ENCODE measurements around the gene NAV2.

Gene NAV2

DNA sequence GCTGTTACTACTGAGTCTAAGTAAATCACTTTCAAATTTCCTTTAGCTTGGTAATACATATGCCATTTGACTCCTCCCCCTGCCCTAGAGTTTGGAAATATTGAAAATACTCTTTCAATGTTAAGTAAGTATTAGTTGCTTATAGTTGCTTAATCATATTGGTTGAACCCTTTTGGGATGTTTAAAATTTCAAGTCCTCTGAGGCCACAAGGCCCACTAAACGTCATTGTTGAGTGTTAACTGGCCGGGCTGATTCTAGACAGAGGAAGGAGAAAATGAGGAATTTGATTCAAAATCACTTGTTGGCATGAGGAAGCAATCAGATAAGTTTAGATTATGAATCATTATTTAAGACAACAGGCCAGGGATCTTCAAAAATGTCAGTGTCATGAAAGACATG is 8.5 kb downstream of the NAV2 start:
- DNase-seq, result no peak

DNA sequence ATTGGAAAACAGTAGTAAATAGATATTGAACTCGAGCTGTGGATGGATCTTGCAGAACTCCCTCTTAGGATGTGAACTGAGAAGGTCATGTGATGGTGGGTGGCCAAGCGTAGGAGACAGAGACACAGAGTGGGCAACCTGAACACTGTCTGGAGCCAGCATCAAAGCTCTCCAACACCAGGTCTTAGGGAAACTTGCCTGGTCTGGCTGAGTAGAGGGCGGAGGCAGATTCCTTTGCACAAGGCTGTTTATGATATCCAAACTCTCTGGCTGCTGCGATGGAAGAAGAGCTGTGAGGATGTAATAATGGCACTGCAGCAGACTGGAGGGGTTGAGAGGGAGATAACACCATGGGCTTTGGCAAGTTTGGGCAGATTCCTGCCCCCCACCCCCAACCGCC is 10.1 kb downstream of the NAV2 start:
- no peak for DNase-seq

DNA sequence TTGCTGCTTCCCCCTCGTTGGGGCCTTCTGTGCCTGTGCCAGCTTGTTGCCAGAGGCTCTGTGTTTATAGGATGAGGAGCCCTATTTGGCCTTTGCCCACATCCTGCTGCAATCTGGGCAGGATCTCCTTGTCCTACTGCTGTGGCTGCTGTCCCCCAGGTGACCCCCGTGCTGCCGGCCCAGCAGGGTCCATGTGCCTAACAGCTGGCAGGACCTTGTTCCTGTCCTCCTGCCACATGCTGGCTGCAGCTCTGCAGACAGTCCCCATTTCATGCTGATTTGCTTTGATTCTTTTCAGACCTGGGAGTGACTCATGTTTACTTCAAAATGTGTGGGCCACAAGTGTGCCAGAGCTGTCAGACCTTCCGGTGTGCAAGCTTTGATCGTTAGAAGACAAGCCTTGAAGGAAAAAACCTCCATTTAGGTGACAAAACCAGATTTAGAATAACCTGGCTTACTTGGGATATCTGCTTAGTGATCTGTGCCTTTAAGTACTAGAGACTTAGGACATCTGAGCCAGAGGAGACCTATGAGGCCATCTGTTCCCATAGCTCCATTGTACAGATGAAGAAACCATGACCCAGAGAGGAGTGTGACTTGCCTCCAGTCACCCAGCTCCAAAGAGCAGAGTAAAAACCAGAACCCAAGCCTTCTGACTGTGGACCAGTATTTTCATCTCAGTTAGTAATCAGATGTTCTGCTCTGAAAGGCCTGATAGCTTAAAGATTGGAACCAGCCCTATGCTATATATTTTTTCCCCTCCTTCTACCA is 11.1 kb downstream of the NAV2 start:
- peak; percentile 34 for DNase-seq

DNA sequence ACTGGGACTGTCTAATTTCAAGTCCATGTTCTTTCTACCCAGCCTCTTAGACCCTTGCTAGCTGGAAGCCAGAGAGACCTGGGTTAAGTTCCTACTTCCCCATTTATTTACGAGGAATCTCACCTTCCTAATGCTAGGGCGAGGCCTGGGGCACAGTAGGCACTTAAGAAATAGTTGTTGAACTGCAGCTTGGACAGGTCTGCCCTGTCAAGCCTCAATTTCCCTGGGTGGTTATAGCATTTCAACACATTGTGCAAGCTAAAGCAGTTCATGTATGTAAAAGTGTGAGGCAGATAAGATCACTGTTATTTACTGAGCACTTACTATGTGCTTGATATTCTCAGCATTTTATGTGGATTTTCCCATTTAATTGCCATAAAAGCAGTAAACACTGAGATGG is 12.1 kb downstream of the NAV2 start:
- no peak for DNase-seq

DNA sequence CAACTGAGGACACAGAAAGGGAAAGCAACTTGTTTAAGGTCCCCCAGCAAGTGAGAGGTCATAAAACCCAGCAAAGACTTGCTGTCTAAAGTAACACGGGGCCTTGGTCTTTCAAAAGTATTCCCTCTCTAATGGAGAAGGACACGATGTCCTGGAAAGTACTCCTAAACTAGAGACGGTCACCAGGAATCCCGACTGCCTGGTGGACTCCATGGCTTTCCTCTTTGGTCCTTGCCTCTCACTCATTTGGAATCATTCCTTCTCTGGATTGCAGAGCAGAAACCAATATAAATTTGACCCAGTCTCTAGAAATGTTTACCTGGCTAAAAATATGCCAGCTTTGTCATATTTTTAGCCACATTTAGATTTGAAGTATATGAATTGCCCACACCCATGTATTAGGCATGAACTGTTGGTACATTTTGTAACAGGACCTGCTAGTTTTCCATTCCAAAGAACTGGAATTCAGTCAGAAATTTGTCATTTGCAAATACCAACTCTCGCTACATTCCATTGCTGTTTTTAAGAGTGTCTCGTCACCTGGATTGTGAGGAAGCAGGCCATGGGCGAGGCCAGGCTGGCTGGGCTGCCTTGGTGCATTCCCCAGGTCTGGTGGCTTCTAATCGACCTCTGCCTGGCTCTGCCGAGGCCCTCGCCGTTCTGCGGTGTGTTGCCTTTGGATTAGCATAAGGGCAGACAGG is 12.9 kb downstream of the NAV2 start:
- DNase-seq, result no peak

DNA sequence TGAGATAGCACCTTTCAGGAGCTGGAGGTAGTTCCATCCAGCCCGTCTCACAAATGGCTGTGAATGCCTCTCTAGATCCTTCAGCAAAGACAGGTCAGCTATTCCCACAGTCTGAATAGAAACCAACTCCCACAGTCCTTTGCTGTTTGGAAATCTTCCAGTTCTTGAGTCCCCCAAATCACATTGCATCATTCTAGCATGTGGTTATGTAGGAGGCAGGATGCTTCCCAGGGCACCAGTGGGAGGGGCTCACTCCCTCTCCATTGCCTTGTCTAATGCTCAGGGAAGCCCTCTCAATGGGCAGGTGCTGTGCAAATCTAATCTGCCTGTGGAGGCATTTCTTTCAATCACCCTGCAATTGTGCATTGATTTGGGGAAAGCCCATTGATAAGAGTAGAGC is 14.6 kb downstream of the NAV2 start:
- DNase-seq, result no peak

DNA sequence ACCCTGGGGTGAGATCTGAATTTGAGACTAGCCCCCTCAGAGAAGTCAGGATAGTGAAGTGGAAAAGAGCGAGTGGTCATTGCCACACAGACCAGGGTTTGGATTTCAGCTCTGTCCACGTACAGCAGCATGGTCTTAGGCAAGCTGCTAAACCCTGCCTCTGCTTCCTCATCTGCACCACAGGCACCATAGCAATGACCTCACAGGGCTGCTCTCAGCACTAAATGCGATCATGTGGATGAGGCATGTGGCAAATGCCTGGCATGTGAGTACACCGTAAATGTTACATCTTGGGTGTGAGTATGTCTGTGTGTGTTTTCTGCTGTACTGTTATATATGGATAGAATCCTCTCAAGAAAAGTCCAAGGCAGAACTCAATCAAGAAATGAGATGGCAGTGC is 15.8 kb downstream of the NAV2 start:
- no peak for DNase-seq

DNA sequence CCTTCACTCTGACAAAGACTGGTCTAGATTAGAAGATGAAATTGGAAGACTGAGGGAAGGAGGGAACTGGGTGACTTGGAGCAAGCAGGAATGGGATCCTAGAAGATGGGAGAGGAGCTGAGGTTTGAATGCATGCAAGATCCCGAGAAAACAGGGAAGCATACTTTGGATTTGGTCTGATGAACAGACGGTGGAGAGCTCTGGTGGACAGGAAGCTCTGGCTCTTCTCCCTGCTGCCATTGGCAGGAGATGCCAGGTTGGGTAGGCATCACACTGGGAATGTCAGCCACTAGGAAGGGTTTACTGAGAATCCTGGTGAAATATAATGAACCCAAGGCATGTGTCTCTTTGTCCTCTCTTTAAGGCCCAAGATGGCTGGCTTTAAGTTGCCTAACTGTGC is 16.5 kb downstream of the NAV2 start:
- DNase-seq, result no peak

DNA sequence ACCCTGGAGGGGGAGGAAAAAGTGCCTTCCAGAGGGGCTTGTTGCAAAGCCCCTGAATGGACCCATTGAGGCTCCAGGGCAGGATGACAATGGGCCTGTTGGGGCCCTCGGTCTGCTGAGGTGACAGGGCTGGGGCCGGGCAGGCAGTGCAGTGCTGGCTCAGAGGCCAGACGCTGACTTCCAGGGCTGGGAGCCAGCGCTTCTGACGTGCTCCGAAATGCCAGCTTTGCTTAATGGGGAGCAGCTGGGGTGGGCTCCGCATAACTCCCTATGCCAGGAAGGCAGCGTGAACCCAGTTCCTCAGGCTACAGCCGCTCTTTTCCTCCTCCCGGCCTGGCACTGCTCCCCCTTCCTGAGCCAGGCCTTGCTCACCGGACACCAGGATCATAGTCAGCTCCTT is 17.7 kb downstream of the NAV2 start:
- DNase-seq, result no peak

DNA sequence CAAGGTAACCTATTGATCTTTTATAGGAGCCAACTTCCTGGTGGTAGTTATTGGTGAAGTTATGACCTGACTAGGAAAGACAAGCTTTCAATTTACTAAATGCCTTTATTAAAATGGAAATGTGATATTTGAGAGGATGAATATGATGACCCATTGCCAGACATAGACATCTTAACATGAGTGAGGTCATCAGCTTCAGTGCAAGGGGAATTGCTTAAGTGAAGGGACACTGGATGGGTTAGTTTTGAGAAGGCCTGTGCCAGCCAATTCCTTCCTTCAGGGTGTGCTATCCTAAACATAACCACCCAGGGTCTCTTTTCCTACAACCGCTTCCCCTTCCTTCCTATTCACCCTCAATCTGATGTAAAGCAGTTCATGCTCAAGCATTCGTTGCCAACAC is 21.5 kb downstream of the NAV2 start:
- no peak for DNase-seq

DNA sequence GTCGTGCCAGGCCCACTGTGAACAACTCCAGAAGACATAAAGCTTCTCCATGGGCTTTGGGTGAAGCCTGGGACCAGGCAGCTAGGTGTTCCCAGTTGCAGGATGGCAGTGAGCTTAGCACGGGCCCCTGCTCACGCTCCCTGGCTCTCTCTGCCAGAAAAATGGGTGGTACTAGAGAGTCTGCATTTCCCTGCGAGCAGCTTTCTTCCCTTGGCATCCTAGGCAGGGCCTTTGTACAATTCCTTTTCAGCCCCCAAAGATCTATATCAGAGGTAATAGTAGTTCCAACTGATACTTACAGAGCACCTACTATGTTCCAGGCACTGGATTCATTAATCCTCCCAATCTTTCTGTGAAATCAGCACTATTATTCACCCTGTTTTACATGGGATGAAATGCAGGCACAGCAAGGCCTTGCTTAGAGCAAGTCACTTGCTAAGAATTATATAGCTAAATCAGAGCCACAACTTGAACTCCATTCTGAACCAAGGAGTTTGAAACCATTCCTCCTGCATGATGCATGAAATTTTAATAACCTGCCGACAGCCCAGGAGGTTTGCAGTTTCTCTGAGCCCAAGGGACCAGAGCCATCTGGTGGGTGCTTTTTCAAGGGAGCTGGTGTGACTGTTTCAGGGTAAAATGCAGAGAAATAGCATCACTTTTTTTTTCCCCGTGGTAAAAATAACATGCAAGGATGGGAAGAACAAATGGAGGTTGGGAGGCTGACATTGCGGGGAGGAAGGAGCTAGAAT is 22.7 kb downstream of the NAV2 start:
- no peak for DNase-seq

DNA sequence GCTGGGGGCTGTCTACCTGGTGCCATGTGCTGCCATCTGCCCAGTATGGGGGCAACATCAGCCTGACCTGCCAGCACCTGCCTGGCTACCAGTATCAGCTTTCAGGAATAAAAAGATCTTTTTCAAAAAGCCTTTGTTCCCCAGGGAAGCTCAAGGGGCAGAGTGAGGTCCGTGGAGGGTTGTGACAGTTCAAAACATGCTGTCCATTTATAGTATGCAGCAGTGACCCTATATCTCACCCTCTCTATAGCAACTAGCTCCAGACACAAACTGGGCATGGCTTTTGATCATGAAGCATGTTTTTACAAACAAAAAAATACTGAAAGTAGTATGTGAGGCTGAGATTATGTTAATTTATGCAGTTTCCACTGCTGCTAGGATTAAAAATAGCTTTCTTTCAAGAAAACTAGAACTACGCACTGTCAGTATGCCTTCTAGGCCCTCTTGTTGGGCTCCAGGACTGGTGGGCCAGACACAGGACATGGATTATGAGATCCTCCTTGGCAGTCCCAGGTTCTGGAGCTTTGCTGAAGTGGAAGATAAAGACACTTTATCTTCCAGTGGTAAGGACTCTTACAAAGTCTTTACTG is 23.4 kb downstream of the NAV2 start:
- no peak for DNase-seq

DNA sequence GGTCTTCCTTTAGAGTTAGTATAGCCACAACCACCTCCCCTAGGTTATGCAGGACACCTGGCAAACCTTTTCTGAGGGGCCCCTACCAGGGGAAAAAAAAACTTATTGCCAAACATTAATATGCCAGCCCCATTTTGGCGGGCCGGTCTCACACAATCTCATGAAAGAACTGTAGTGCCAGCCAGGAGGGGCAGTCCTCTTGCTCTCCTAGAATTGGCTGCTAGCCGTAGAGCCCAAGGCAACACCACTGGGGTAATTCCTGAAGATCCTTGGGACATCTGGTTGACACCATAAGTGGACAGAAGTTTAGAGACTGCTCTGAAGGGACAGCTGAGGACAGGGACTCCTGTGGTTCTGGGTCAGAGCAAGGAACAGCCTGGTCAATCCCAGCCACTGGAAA is 24.2 kb downstream of the NAV2 start:
- no peak for DNase-seq

DNA sequence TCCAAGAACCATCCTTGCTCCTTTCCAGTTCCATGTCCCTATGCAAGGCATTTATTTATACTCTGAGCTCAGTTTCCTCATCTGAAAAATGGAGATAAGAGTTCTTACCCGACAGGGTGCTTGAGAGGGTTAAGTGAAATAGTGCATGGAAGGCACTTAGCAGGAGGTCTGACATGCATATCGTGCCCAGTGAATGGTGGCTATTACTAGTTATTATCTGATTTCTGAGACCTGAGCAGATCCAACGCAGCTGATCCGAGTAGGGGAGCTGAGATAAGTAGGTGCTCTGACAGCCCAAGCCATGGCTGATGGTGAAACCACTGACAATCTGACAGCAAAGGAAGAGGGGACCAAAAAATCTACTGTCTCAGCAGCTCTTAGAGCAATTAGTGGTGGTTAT is 24.9 kb downstream of the NAV2 start:
- DNase-seq, result no peak

DNA sequence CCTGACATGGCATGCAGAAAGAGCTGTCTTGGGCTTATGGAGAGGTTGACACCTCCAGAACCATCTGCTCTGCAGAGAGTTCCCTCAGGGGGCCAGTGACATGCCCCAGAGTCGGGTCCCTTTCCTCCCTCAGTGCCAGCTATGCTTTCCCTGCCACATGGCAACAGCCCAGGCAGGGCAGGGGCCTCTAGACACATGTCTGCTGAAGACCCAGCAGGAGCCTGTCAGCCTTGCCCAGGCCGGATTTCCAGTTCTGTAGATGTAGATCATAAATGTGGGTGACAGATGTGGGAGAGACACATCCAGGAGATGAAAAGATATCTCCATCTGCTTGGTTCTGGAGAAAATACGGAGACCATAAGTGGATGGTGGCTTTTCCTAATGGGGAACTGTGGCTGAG is 25.5 kb downstream of the NAV2 start:
- no peak for DNase-seq

DNA sequence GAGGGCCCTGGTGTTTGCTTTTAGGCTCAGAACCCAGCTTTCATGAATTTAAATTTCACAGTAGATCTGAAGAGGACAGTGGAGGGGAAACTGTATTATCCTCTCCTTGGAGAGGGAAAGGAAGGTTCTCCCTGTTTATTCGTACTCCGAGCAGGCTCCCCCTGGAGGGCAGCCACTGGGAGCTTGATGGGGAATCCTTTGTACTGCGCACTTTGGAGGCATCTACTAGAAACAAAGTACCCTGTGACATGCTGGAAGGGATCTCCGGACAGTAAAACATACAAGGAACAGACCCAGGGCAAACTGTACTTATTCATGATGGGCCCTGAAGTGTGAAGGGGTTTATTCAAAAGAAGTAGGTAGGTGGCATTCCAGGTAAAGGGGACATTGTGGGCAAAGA is 27.2 kb downstream of the NAV2 start:
- no peak for DNase-seq

DNA sequence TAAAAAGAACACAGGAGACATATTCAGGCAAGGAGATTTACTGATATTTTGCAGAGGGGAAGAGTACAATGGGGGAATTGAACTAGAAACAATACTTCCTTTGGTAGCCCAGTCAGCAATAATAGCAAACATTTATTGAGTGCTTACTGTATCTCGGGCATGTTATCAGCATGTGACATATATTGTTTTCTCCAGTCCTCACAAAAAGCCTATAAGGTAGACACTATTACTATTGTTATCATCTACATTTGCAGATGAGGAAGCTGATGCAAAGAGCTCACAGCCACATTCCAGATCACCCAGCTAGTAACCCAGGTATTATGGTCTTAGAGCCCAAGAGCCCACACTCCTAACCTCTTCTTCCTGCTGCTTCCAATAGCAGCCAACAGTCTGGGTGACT is 27.9 kb downstream of the NAV2 start:
- no peak for DNase-seq

DNA sequence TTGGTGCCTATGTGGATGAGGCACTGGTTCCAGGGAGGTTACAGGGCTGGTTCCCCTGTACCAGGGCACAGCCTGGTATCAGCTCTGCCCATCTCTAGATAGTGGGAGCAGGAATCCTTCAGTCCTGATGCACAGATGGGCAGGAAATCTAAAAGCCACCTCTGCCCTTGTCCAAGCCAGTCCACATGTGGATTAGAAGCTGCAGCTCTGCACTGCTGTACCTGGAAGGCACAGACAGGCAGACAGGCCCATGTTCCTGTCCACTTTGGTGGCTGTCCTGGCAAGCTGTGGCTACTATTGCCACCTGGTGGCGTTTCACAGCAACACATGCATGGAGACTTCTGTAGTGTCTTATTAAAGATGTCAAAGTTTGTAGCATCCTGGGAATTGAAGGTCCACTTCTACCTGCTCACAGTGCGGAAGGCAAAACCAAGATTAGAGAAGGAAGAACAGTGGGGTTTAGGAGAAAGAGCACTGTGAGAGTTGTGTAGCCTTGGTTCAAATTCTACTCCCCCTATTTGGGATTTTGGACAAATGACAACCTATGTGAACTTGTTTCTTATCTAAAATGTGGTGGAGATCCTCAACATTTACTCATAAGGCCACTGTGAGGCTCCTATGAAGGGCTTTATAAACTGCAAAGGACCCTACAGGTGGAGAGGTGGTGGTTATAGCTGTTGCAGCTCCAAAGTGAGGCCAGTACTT is 30.1 kb downstream of the NAV2 start:
- DNase-seq, result peak; percentile 58

DNA sequence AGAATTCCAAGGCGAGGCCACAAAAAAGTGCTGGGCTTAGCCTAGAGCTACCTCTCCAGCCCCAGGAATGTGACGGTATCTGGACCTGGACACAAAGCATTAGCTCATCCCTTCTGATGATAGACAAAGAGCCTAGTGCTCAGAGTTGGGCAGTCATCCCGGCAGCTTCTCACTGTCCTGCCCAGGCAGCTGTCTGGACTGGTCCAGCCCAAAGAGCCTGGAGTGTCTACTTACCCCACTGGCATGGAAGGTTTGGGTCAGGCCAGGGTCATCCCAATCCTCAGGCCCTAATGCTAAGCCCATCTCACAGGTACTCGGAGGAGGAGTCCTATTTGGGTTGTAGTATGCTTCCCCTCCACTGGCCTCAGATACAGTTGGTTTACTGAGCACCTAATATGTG is 31.0 kb downstream of the NAV2 start:
- no peak for DNase-seq

DNA sequence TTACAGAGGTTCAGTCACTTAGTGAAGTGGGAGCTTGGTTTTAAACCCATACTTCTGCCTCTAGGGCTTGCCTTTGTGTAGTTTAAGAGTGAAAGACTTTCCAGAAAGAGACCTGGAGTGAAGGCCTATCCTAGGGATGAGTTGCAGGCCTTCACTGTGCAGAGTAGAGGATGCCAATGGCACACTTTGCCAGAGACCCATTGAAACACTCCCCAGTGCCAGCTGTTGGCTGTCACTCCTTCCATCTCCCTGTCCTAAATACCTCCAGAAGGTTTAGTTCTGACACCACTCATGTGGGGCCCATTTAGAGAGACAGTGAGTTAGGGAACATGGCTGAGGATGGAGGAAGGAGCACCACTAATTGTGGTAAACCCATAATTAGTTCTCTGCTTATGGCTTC is 31.5 kb downstream of the NAV2 start:
- no peak for DNase-seq

DNA sequence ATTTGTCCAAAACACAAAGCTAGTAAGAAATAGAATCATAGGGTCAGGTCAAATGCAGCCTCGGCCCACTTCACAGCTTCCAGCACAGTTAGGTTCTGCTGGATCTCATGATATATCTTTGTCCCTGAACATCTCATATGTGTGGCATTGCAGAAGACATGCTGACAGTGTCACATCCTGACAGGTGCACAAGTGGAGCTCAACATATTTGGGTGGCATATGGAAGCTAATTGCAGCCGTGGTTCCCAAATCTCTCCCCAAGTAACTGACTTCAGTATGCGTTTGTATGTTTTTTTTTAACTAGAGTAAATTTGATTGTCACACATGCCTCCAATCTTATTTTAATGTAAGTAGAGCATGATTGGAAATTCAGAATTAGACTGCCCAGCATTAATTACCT is 33.4 kb downstream of the NAV2 start:
- DNase-seq, result no peak

DNA sequence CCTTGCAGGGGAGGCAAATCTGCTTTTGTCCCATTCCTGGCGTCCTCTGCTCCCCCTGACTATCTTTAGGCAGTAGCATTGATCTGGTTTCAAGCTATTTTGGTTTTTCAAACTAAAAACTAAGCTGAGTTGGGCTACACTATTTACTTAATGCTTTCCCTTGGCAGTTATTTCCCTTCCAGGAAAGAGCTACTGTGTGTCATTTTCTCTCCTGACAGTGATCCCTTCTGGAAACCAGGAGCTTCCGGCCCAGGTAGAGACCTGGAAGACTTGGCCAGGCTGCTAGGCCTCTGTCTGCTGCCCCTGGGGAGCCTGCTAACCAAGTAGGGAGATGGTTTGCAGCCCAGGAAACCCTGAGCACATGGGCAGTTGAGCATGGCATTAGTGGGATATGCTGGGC is 35.0 kb downstream of the NAV2 start:
- no peak for DNase-seq

DNA sequence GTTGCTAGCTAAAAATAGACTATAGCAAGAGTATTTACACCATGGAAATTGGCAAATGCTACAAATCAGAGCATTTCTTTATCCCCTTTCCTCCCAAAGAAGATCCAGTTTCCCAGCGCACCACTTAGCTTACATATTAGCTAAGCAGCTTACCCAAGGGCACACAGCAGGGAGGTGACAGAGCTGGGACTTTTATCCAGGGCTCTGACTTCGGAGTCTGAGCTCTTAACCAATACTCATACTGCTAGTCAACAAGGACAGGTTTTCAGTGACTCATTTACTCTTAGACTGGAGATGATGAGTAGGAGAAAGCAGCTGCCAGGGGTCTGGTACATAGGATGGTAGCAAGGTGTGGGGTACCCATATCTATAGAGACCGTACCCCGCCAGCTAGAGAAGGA is 38.4 kb downstream of the NAV2 start:
- no peak for DNase-seq

All from CD4-positive, alpha-beta T cell treated with Interleukin-15 for 1 hour (primary cell).